Neuronal stem cell (in vitro differentiated cells): ENCODE results near the gene DOCK3.

ENCODE experiments used
- DNase-seq: peaks from one replicate; pipeline ENCODE4 v3.0.0-alpha.2; 2013; ENCODE audit warnings: low spot score
- H2AFZ ChIP-seq: one replicate; pipeline ENCODE4 v1.6.1; 2013; ENCODE audit warnings: mild to moderate bottlenecking, low read length, inconsistent platforms
- H2AK5ac ChIP-seq: 2 replicates; pipeline ENCODE4 v1.6.1; 2013; ENCODE audit warnings: low read depth, mild to moderate bottlenecking, inconsistent platforms, low read length, moderate library complexity, mixed read lengths
- H2BK120ac ChIP-seq: 2 replicates; pipeline ENCODE4 v1.6.1; 2013; ENCODE audit warnings: low read depth, mild to moderate bottlenecking, inconsistent platforms, low read length, moderate library complexity, mixed read lengths
- H2BK12ac ChIP-seq: one replicate; pipeline ENCODE4 v1.6.1; 2013; ENCODE audit warnings: low read length, inconsistent platforms
- H2BK15ac ChIP-seq: 2 replicates; pipeline ENCODE4 v1.6.1; 2013; ENCODE audit warnings: mild to moderate bottlenecking, low read length, inconsistent platforms, mixed read lengths
- H2BK5ac ChIP-seq: one replicate; pipeline ENCODE4 v1.6.1; 2013; ENCODE audit warnings: inconsistent platforms, mild to moderate bottlenecking, low read length, moderate library complexity
- H3K14ac ChIP-seq: one replicate; pipeline ENCODE4 v1.6.1; 2013; ENCODE audit warnings: low read length, inconsistent platforms
- H3K18ac ChIP-seq: 2 replicates; pipeline ENCODE4 v1.6.1; 2013; ENCODE audit warnings: low read length, inconsistent platforms
- H3K23ac ChIP-seq: 2 replicates; pipeline ENCODE4 v1.6.1; 2013; ENCODE audit warnings: low read depth, mild to moderate bottlenecking, mixed read lengths, low read length, inconsistent platforms; ENCODE audit not compliant: poor library complexity
- H3K27ac ChIP-seq: replicated peaks from 3 replicates; pipeline ENCODE4 v1.5.1; 2013; ENCODE audit warnings: low read length, inconsistent platforms
- H3K27me3 ChIP-seq, 3 experiments: 2 replicates each; pipeline ENCODE4 v1.6.1; 2013; ENCODE audit warnings: low read length in 3 of 3, mild to moderate bottlenecking in 2 of 3, inconsistent platforms in 1 of 3, low read depth in 1 of 3, mixed read lengths in 1 of 3, moderate library complexity in 1 of 3; ENCODE audit not compliant: control insufficient read depth in 3 of 3, insufficient read depth in 3 of 3
- H3K36me3 ChIP-seq, 2 donors: replicated peaks in 1 of 2; 2 replicates each; pipeline ENCODE4 v1.6.1; 2013; ENCODE audit warnings: low read length in 2 of 2; ENCODE audit not compliant: control insufficient read depth in 2 of 2, insufficient read depth in 2 of 2
- H3K4ac ChIP-seq: 2 replicates; pipeline ENCODE4 v1.6.1; 2013; ENCODE audit warnings: inconsistent platforms, mild to moderate bottlenecking, low read length, moderate library complexity
- H3K4me1 ChIP-seq, 2 donors: 1 replicate in 1 of 2; 2 replicates in 1 of 2; pipeline ENCODE4 v1.6.1; 2013; ENCODE audit warnings: low read length in 2 of 2, low read depth in 1 of 2; ENCODE audit not compliant: control insufficient read depth in 2 of 2, insufficient read depth in 1 of 2
- H3K4me2 ChIP-seq: one replicate; pipeline ENCODE4 v1.6.1; 2013; ENCODE audit warnings: mild to moderate bottlenecking, low read length, inconsistent platforms; ENCODE audit not compliant: insufficient read depth, poor library complexity, severe bottlenecking
- H3K4me3 ChIP-seq, 2 donors: 2 replicates each; pipeline ENCODE4 v1.5.1; 2013; ENCODE audit warnings: low read length in 2 of 2, mild to moderate bottlenecking in 2 of 2, inconsistent platforms in 1 of 2, moderate library complexity in 1 of 2
- H3K79me1 ChIP-seq: one replicate; pipeline ENCODE4 v1.6.1; 2013; ENCODE audit warnings: low read depth, mild to moderate bottlenecking, inconsistent platforms, low read length, moderate library complexity
- H3K9ac ChIP-seq: one replicate; pipeline ENCODE4 v1.6.1; 2013; ENCODE audit warnings: mild to moderate bottlenecking, low read depth, low read length, inconsistent platforms; ENCODE audit not compliant: poor library complexity
- H3K9me3 ChIP-seq, 2 donors: replicated peaks in 1 of 2; 2 replicates each; pipeline versions ENCODE3 to v1.6.1; 2013; ENCODE audit warnings: low read length in 2 of 2, mild to moderate bottlenecking in 2 of 2, inconsistent platforms in 1 of 2, low read depth in 1 of 2, mixed read lengths in 1 of 2, moderate library complexity in 1 of 2; ENCODE audit not compliant: control insufficient read depth in 2 of 2, insufficient read depth in 1 of 2
- H4K8ac ChIP-seq: one replicate; pipeline ENCODE4 v1.6.1; 2013; ENCODE audit warnings: low read depth, mild to moderate bottlenecking, inconsistent platforms, low read length, moderate library complexity
- H4K91ac ChIP-seq: one replicate; pipeline ENCODE4 v1.6.1; 2013; ENCODE audit warnings: low read length, low read depth, mild to moderate bottlenecking, inconsistent platforms; ENCODE audit not compliant: poor library complexity
- WGBS, 2 donors: extraction: QIAGEN DNeasy Blood & Tissue Kit; methylation state at CpG; one replicate each; pipeline ENCODE4 v1.1.7; 2013; ENCODE audit warnings: missing lambda C conversion rate in 2 of 2, mixed read lengths in 1 of 2; ENCODE audit not compliant: insufficient read length in 2 of 2, insufficient replicate concordance in 1 of 2; ENCODE audit errors: extremely low coverage in 2 of 2; 5-methylcytosine and 5-hydroxymethylcytosine counted together

DOCK3 gene

DNA sequence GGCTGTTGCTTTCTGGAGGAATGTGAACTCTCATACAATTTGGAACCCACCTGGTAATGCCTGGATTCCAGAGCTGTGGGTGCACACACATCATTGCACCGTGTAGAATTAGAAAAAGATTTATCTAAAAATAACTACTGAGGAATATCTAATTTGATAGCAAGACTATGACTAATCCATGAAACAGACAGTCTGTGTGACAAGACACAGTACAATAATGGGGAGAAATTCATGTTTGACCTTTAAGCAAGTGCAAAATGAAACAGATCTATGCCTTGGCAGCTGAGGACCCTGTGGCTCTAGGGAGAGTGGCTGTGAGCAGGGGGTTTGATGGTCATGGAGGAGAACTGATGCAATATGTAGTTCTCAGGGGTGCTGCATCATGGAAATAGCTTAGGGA is 7.9 kb upstream of the DOCK3 start:
- Histone ChIP-seq H4K8ac (no peak overlapping the region), H3K9me3 (no peaks in the 10 kb centered on the region), H2AK5ac (no peak overlapping the region), H2BK12ac (no peak overlapping the region), H4K91ac (no peak overlapping the region), H3K9ac (no peak overlapping the region), H2BK15ac (no peak overlapping the region), H3K4me1 (no peaks in the 10 kb centered on the region), H3K4me2 (no peak overlapping the region), H3K18ac (no peak overlapping the region), H3K4me3 (no peak overlapping the region), H3K23ac (no peak overlapping the region), H3K14ac (no peak overlapping the region), H3K27me3 (peaks cover 0 to 36% (median 0%) of the 10 kb centered on the region in 3 experiments), H2BK5ac (no peak overlapping the region), H2AFZ (no peak overlapping the region), H3K79me1 (no peaks in the 10 kb centered on the region), H2BK120ac (no peak overlapping the region), H3K36me3 (no peaks in the 10 kb centered on the region), H3K27ac (no peak overlapping the region), H3K4ac (no peak overlapping the region)
- DNase-seq: no peak
- WGBS, 2 donors: no CpG with 5 or more reads among the region's 1 CpG

DNA sequence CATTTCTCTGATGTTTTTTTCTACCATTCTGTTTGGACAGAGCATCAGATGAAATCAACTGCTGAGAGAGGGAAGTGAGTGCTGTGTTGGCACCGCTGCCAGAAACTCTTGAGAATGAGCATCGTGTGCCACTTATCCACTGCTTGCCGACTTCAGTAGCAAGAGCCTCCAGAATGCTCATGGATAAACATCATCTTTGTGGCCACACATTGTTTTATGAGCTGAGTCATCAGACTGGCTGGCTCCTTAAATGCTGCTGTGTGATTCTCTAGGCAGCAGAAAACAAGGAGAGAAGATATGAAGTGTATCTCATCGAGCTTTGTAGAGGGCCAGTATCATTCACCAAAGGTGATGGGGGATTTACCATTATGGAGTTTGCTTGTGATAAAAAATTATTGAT is 3.4 kb upstream of the DOCK3 start:
- no peak overlapping the region for H3K4ac ChIP-seq
- WGBS, 2 donors: no CpG with 5 or more reads among the region's 4 CpGs
- no peak overlapping the region for H2BK12ac ChIP-seq
- no peak overlapping the region for H2BK5ac ChIP-seq
- no peak for DNase-seq
- H4K8ac ChIP-seq: no peak overlapping the region
- no peak overlapping the region for H3K4me3 ChIP-seq
- H3K79me1 ChIP-seq: no peaks in the 10 kb centered on the region
- peaks cover 0 to 5% of the 10 kb centered on the region in 2 donors for H3K4me1 ChIP-seq
- no peak overlapping the region for H2BK15ac ChIP-seq
- no peak overlapping the region for H3K9ac ChIP-seq
- H3K23ac ChIP-seq: no peak overlapping the region
- no peaks in the 10 kb centered on the region for H3K9me3 ChIP-seq
- no peak overlapping the region for H3K14ac ChIP-seq
- H3K27ac ChIP-seq: no peak overlapping the region
- H2BK120ac ChIP-seq: no peak overlapping the region
- no peak overlapping the region for H4K91ac ChIP-seq
- no peak overlapping the region for H2AFZ ChIP-seq
- no peak overlapping the region for H3K18ac ChIP-seq
- H3K36me3 ChIP-seq: no peaks in the 10 kb centered on the region
- no peak overlapping the region for H2AK5ac ChIP-seq
- H3K27me3 ChIP-seq: peaks cover 0 to 69% (median 3%) of the 10 kb centered on the region in 3 experiments
- H3K4me2 ChIP-seq: no peak overlapping the region

GRCh38 chr3:50672656-50673055 is 2.1 kb upstream of the DOCK3 start:
- no peak overlapping the region for H3K23ac ChIP-seq
- H2AK5ac ChIP-seq: no peak overlapping the region

GRCh38 chr3:50673931-50674330 is 796 bp upstream of the DOCK3 start:
- Histone ChIP-seq H2AFZ (peak overlapping the region; percentile 89), H3K14ac (no peak overlapping the region), H3K9me3 (no peaks in the 10 kb centered on the region), H2BK5ac (peak overlapping the region; percentile 72), H3K27ac (no peak overlapping the region), H3K23ac (no peak overlapping the region), H3K4me3 (peak overlapping the region in 1 of 2 donors; percentile 99), H3K4ac (no peak overlapping the region), H2BK12ac (no peak overlapping the region), H2BK15ac (no peak overlapping the region), H3K79me1 (no peaks in the 10 kb centered on the region), H3K36me3 (no peaks in the 10 kb centered on the region), H2BK120ac (no peak overlapping the region), H3K4me1 (peaks cover 0 to 5% of the 10 kb centered on the region in 2 donors), H3K9ac (no peak overlapping the region), H2AK5ac (no peak overlapping the region), H4K8ac (peak overlapping the region; percentile 17), H3K27me3 (peaks cover 0 to 75% (median 3%) of the 10 kb centered on the region in 3 experiments), H3K18ac (no peak overlapping the region), H3K4me2 (peak overlapping the region; percentile 87), H4K91ac (no peak overlapping the region)
- no CpG with 5 or more reads among the region's 3 CpGs for WGBS, 2 donors
- no peak for DNase-seq

More at GRCh38 chr3:50672656-50673055, 2.1 kb upstream of the DOCK3 start:
- Histone ChIP-seq H3K4me3 (no peak overlapping the region), H3K9ac (no peak overlapping the region), H2BK120ac (no peak overlapping the region), H3K14ac (no peak overlapping the region), H3K4ac (no peak overlapping the region), H3K27me3 (peaks cover 0 to 73% (median 3%) of the 10 kb centered on the region in 3 experiments), H3K4me2 (no peak overlapping the region), H4K8ac (no peak overlapping the region), H2BK15ac (no peak overlapping the region), H3K36me3 (no peaks in the 10 kb centered on the region), H2BK12ac (no peak overlapping the region), H3K18ac (no peak overlapping the region), H2BK5ac (no peak overlapping the region), H2AFZ (no peak overlapping the region), H3K27ac (no peak overlapping the region), H3K4me1 (peaks cover 0 to 5% of the 10 kb centered on the region in 2 donors), H3K79me1 (no peaks in the 10 kb centered on the region), H4K91ac (no peak overlapping the region), H3K9me3 (no peaks in the 10 kb centered on the region)
- no peak for DNase-seq
- no CpG with 5 or more reads among the region's 3 CpGs for WGBS, 2 donors
